Measurements from ENCODE around the gene PCMT1. TPM values are rescaled to one million over a fixed set of nuclear protein-coding genes. Genes with fewer than 3 reads are reported as not detected.
A peak's percentile ranks its signal among the peaks of the same experiment; 100 is the strongest.

The PCMT1 gene
- total and polyA plus RNA-seq, 2 of the 13 experiments (the other 11 are each of a cell fraction or from before 2014, with no cell fraction given), result 112 to 169 TPM

DNA sequence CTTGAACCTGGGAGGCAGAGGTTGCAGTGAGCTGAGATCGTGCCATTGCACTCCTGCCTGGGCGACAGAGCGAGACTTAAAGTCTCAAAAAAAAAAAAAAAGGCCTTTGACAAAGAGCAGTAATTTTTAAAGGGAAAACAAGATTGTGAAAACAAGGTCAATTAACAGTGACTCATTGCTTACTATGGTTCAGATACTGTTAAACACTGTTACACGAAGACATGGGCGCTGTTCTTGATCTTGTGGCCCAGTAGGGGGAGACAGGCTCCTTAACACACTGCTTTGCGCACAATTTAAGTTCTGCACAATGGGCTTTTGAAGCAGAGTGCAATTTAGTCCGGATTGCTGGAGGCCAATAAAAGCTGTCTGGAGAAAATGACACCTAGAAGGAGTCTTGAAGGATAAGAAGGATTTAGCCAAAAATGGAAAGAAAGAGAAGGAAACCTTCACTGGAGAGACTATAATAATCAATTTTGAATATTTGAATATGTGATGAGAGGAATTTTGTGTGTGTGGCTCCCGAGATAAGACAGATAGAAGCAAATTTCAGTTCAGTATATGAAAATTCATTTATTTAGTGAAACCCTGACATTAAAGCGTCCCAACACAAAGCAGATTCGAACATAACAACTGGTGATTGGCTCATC lies 25.6 kb upstream of the PCMT1 start (continued):
- TF ChIP-seq, protein P1, sequence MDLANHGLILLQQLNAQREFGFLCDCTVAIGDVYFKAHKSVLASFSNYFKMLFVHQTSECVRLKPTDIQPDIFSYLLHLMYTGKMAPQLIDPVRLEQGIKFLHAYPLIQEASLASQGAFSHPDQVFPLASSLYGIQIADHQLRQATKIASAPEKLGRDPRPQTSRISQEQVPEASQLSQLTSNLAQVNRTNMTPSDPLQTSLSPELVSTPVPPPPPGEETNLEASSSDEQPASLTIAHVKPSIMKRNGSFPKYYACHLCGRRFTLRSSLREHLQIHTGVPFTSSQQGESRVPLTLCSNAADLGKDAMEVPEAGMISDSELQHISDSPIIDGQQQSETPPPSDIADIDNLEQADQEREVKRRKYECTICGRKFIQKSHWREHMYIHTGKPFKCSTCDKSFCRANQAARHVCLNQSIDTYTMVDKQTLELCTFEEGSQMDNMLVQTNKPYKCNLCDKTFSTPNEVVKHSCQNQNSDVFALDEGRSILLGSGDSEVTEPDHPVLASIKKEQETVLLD (CRISPR knock-in tag; IDR thresholded peaks at IDR 0.05; ENCODE audit: low read depth), result no peak
- TF ChIP-seq GLI4 (CRISPR knock-in tag; IDR thresholded peaks at IDR 0.05; ENCODE audit: borderline replicate concordance), result no peak
- TF ChIP-seq, protein P2, sequence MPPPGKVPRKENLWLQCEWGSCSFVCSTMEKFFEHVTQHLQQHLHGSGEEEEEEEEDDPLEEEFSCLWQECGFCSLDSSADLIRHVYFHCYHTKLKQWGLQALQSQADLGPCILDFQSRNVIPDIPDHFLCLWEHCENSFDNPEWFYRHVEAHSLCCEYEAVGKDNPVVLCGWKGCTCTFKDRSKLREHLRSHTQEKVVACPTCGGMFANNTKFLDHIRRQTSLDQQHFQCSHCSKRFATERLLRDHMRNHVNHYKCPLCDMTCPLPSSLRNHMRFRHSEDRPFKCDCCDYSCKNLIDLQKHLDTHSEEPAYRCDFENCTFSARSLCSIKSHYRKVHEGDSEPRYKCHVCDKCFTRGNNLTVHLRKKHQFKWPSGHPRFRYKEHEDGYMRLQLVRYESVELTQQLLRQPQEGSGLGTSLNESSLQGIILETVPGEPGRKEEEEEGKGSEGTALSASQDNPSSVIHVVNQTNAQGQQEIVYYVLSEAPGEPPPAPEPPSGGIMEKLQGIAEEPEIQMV (CRISPR knock-in tag; IDR thresholded peaks at IDR 0.05; ENCODE audit: low read depth), result 0 out of 2 replicates have a peak, but pooled peaks have one; percentile 32
- TF ChIP-seq ZNF83 (CRISPR knock-in tag; IDR thresholded peaks at IDR 0.05; ENCODE audit: borderline replicate concordance), result no peak
- TF ChIP-seq MEIS2 (CRISPR knock-in tag; IDR thresholded peaks at IDR 0.05), result no peak
- no peak for TF ChIP-seq ZNF776 (CRISPR knock-in tag; IDR thresholded peaks at IDR 0.05)
- no peak for TF ChIP-seq ZNF720 (CRISPR knock-in tag; IDR thresholded peaks at IDR 0.05)
- TF ChIP-seq, protein P3, sequence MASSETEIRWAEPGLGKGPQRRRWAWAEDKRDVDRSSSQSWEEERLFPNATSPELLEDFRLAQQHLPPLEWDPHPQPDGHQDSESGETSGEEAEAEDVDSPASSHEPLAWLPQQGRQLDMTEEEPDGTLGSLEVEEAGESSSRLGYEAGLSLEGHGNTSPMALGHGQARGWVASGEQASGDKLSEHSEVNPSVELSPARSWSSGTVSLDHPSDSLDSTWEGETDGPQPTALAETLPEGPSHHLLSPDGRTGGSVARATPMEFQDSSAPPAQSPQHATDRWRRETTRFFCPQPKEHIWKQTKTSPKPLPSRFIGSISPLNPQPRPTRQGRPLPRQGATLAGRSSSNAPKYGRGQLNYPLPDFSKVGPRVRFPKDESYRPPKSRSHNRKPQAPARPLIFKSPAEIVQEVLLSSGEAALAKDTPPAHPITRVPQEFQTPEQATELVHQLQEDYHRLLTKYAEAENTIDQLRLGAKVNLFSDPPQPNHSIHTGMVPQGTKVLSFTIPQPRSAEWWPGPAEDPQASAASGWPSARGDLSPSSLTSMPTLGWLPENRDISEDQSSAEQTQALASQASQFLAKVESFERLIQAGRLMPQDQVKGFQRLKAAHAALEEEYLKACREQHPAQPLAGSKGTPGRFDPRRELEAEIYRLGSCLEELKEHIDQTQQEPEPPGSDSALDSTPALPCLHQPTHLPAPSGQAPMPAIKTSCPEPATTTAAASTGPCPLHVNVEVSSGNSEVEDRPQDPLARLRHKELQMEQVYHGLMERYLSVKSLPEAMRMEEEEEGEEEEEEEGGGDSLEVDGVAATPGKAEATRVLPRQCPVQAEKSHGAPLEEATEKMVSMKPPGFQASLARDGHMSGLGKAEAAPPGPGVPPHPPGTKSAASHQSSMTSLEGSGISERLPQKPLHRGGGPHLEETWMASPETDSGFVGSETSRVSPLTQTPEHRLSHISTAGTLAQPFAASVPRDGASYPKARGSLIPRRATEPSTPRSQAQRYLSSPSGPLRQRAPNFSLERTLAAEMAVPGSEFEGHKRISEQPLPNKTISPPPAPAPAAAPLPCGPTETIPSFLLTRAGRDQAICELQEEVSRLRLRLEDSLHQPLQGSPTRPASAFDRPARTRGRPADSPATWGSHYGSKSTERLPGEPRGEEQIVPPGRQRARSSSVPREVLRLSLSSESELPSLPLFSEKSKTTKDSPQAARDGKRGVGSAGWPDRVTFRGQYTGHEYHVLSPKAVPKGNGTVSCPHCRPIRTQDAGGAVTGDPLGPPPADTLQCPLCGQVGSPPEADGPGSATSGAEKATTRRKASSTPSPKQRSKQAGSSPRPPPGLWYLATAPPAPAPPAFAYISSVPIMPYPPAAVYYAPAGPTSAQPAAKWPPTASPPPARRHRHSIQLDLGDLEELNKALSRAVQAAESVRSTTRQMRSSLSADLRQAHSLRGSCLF (CRISPR knock-in tag; IDR thresholded peaks at IDR 0.05; ENCODE audit: borderline replicate concordance), result no peak
- TF ChIP-seq, protein P4, sequence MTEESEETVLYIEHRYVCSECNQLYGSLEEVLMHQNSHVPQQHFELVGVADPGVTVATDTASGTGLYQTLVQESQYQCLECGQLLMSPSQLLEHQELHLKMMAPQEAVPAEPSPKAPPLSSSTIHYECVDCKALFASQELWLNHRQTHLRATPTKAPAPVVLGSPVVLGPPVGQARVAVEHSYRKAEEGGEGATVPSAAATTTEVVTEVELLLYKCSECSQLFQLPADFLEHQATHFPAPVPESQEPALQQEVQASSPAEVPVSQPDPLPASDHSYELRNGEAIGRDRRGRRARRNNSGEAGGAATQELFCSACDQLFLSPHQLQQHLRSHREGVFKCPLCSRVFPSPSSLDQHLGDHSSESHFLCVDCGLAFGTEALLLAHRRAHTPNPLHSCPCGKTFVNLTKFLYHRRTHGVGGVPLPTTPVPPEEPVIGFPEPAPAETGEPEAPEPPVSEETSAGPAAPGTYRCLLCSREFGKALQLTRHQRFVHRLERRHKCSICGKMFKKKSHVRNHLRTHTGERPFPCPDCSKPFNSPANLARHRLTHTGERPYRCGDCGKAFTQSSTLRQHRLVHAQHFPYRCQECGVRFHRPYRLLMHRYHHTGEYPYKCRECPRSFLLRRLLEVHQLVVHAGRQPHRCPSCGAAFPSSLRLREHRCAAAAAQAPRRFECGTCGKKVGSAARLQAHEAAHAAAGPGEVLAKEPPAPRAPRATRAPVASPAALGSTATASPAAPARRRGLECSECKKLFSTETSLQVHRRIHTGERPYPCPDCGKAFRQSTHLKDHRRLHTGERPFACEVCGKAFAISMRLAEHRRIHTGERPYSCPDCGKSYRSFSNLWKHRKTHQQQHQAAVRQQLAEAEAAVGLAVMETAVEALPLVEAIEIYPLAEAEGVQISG (CRISPR knock-in tag; IDR thresholded peaks at IDR 0.05), result no peak
- TF ChIP-seq RAD51 (IDR thresholded peaks at IDR 0.05; ENCODE audit: borderline replicate concordance), result no peak
- TF ChIP-seq ZFP62 (CRISPR knock-in tag; IDR thresholded peaks at IDR 0.05), result no peak
- TF ChIP-seq ZNF451 (CRISPR knock-in tag; IDR thresholded peaks at IDR 0.05), result no peak
- TF ChIP-seq, protein P5, sequence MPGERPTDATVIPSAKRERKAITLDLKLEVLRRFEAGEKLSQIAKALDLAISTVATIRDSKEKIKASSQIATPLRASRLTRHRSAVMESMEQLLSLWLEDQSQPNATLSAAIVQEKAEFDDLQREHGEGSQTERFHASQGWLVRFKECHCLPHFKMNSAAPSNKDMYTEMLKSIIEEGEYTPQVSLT (CRISPR knock-in tag; IDR thresholded peaks at IDR 0.05; ENCODE audit: borderline replicate concordance, low read depth), result no peak
- no peak for TF ChIP-seq ZNF253 (CRISPR knock-in tag; IDR thresholded peaks at IDR 0.05; ENCODE audit: borderline replicate concordance)
- TF ChIP-seq JARID2 (CRISPR knock-in tag; IDR thresholded peaks at IDR 0.05; ENCODE audit: insufficient replicate concordance), result no peak
- TF ChIP-seq TGIF2 (CRISPR knock-in tag; IDR thresholded peaks at IDR 0.05), result 0 out of 2 replicates have a peak, but pooled peaks have one; percentile 41
- TF ChIP-seq RFXANK (CRISPR knock-in tag; IDR thresholded peaks at IDR 0.05), result no peak
